Pulmonary artery endothelial cell (primary cell): ENCODE data around the gene CR1. TPM values are rescaled to one million over a fixed set of nuclear protein-coding genes. Genes with fewer than 3 reads are reported as not detected.
"Not testable (repeated sequence)": the region's sequence is repeated elsewhere in the genome, so short reads cannot be mapped to it uniquely, and the experiment has no call there.

Experiments used
- DNase-seq: peaks from one replicate; pipeline ENCODE4 v3.0.0-alpha.2; 2011; ENCODE audit warnings: low read depth, low spot score
- total RNA-seq: library from RNA; depleted of rRNA; stranded (reverse); fragments of >200 nt; gene quantifications from 2 replicates; pipeline ENCODE4 v1.2.3, GENCODE V29; 2014

Gene CR1
- total RNA-seq, 1 donor from 2014 or later, result not detected

GRCh38 chr1:207581496-207582153, 85.7 kb downstream of the CR1 start:
- no peak for DNase-seq

- not testable (repeated sequence) for DNase-seq
Observed at GRCh38 chr1:207589506-207589905, 93.5 kb downstream of the CR1 start.

- DNase-seq, result not testable (repeated sequence)
Observed at GRCh38 chr1:207591205-207591604, 95.2 kb downstream of the CR1 start.

- DNase-seq, result not testable (repeated sequence)
Observed at GRCh38 chr1:207594095-207594494, 98.1 kb downstream of the CR1 start.

GRCh38 chr1:207603777-207604176, 107.8 kb downstream of the CR1 start:
- no peak for DNase-seq

- no peak for DNase-seq
Observed at GRCh38 chr1:207605444-207606361, 109.7 kb downstream of the CR1 start.

- DNase-seq, result no peak
Observed at GRCh38 chr1:207606362-207606755, 110.4 kb downstream of the CR1 start.

GRCh38 chr1:207612762-207613161, 116.8 kb downstream of the CR1 start:
- DNase-seq, result no peak

- no peak for DNase-seq
Observed at GRCh38 chr1:207619871-207620542, 124.0 kb downstream of the CR1 start.

- no peak for DNase-seq
Observed at GRCh38 chr1:207620543-207620893, 124.6 kb downstream of the CR1 start.

GRCh38 chr1:207625504-207626071, 129.6 kb downstream of the CR1 start:
- not testable (repeated sequence) for DNase-seq

- no peak for DNase-seq
Observed at GRCh38 chr1:207626972-207627337, 131.0 kb downstream of the CR1 start.

- no peak for DNase-seq
Observed at GRCh38 chr1:207627496-207627895, 131.5 kb downstream of the CR1 start.

GRCh38 chr1:207628776-207629175, 132.8 kb downstream of the CR1 start:
- DNase-seq, result no peak

GRCh38 chr1:207631137-207631536, 135.2 kb downstream of the CR1 start:
- DNase-seq, result no peak

GRCh38 chr1:207633226-207633625, 137.3 kb downstream of the CR1 start:
- no peak for DNase-seq

- DNase-seq, result not testable (repeated sequence)
Observed at GRCh38 chr1:207633699-207634289, 137.8 kb downstream of the CR1 start.

GRCh38 chr1:207634293-207634692, 138.3 kb downstream of the CR1 start:
- not testable (repeated sequence) for DNase-seq

GRCh38 chr1:207635569-207636186, 139.7 kb downstream of the CR1 start:
- DNase-seq, result not testable (repeated sequence)

GRCh38 chr1:207638487-207639145, 142.7 kb downstream of the CR1 start:
- not testable (repeated sequence) for DNase-seq
